Skin of body (tissue), 2 donors: ENCODE results near the gene HIVEP3. TPM values are rescaled to one million over a fixed set of nuclear protein-coding genes. Genes with fewer than 3 reads are reported as not detected.

Experiments
- DNase-seq: peaks from one replicate; lab custom pipeline; 2025; lab: John Stamatoyannopoulos, UW
- total RNA-seq: library from RNA; depleted of rRNA; stranded (reverse); fragments of >200 nt; gene quantifications from one replicate; pipeline ENCODE4 v1.2.3, GENCODE V29; 2014

The HIVEP3 gene
- total RNA-seq, 1 donor from 2014 or later: 3.3 TPM

- no peak for DNase-seq
Measured at GRCh38 chr1:41489561-41489960, 429.2 kb downstream of the HIVEP3 start.

GRCh38 chr1:41488040-41488951 lies 430.4 kb downstream of the HIVEP3 start:
- DNase-seq: peak; percentile 11

GRCh38 chr1:41487126-41488039 lies 431.3 kb downstream of the HIVEP3 start:
- no peak for DNase-seq

GRCh38 chr1:41486371-41487125 lies 432.2 kb downstream of the HIVEP3 start:
- DNase-seq: no peak

- no peak for DNase-seq
Measured at GRCh38 chr1:41486053-41486370, 432.7 kb downstream of the HIVEP3 start.

GRCh38 chr1:41485605-41486004 lies 433.1 kb downstream of the HIVEP3 start:
- DNase-seq: no peak

- DNase-seq: no peak
Measured at GRCh38 chr1:41484402-41485241, 434.1 kb downstream of the HIVEP3 start, which contains the start of gene EDN2. Gene EDN2, minus strand, starts transcription at chr1:41484683. Its CDS starts 82 bp downstream, at chr1:41484601.

GRCh38 chr1:41483960-41484401 lies 434.7 kb downstream of the HIVEP3 start:
- DNase-seq: no peak

GRCh38 chr1:41483001-41483850 lies 435.5 kb downstream of the HIVEP3 start:
- DNase-seq: peak; percentile 79

- no peak for DNase-seq
Measured at GRCh38 chr1:41482001-41482765, 436.5 kb downstream of the HIVEP3 start.

GRCh38 chr1:41481109-41481775 lies 437.5 kb downstream of the HIVEP3 start:
- DNase-seq: no peak

GRCh38 chr1:41480204-41481108 lies 438.3 kb downstream of the HIVEP3 start:
- DNase-seq: no peak

- DNase-seq: no peak
Measured at GRCh38 chr1:41479808-41480160, 438.9 kb downstream of the HIVEP3 start.

- DNase-seq: no peak
Measured at GRCh38 chr1:41479000-41479807, 439.5 kb downstream of the HIVEP3 start.

GRCh38 chr1:41478118-41478748 lies 440.5 kb downstream of the HIVEP3 start:
- DNase-seq: no peak
